Prostate gland (tissue), 2 donors: ENCODE data around the gene ZNF19. TPM values are rescaled to one million over a fixed set of nuclear protein-coding genes. Genes with fewer than 3 reads are reported as not detected.

Experiments
- DNase-seq: peaks from one replicate; pipeline ENCODE4 v3.0.0-alpha.2; 2019; ENCODE audit warnings: low spot score
- H3K27ac ChIP-seq, 2 donors: fragments of 200-600 bp; sonication (generic); 2 replicates each; pipeline ENCODE4 v1.5.1; 2017 to 2019
- H3K27me3 ChIP-seq: fragments of 200-600 bp; sonication (generic); replicated peaks from 2 replicates; pipeline ENCODE4 v1.5.1; 2019; ENCODE audit not compliant: insufficient read depth
- H3K36me3 ChIP-seq, 2 donors: fragments of 200-600 bp; sonication (generic); 1 replicate in 1 of 2; 2 replicates in 1 of 2; pipeline versions ENCODE4 v1.5.1 to v1.8.1; 2017 to 2019
- H3K4me1 ChIP-seq: fragments of 200-600 bp; sonication (generic); replicated peaks from 2 replicates; pipeline ENCODE4 v1.5.1; 2019
- H3K4me3 ChIP-seq, 2 donors: fragments of 200-600 bp; sonication (generic); 2 replicates each; pipeline ENCODE4 v1.5.1; 2017 to 2019
- H3K9me3 ChIP-seq: fragments of 200-600 bp; sonication (generic); 2 replicates; pipeline ENCODE4 v1.5.1; 2017
- CTCF ChIP-seq, 4 experiments: fragments of 200-600 bp in 2 of 4; fragments of 450-650 bp in 2 of 4; sonication (generic) in 2 of 4; IDR thresholded peaks; 1 replicate in 3 of 4; 2 replicates in 1 of 4; pipeline ENCODE4 v1.5.1; 2016 to 2019; ENCODE audit warnings: antibody characterized with exemption in 4 of 4, mild to moderate bottlenecking in 2 of 4, moderate library complexity in 2 of 4
- POLR2A ChIP-seq: fragments of 450-650 bp; IDR thresholded peaks from one replicate; pipeline ENCODE4 v1.6.1; 2016; ENCODE audit warnings: antibody characterized with exemption, mild to moderate bottlenecking
- POLR2AphosphoS5 ChIP-seq: sonication (generic); formaldehyde crosslinking; IDR thresholded peaks from one replicate; pipeline ENCODE4 v1.6.1; 2017; ENCODE audit warnings: antibody characterized with exemption
- WGBS: methylation state at CpG from one replicate; pipeline ENCODE4 v1.1.5; 2018; 5-methylcytosine and 5-hydroxymethylcytosine counted together
- intact Hi-C: fragments of 100-400 bp; cut with DNase I; formaldehyde crosslinking; loops from one replicate; pipeline ENCODE4 v1.14.2; 2022
- total RNA-seq, 2 donors: library from RNA; depleted of rRNA; stranded (reverse); fragments of >200 nt; gene quantifications; one replicate each; pipeline ENCODE4 v1.1.0, GENCODE V29; 2016

Gene ZNF19
- total RNA-seq, 2 donors from 2014 or later, result 5.3 to 11.5 TPM

GRCh38 chr16:71431176-71431575 lies 57.9 kb downstream of the ZNF19 start:
- Histone ChIP-seq H3K4me1 (no peaks in the 10 kb centered on the region), H3K4me3 (no peak overlapping the region), H3K36me3 (no peaks in the 10 kb centered on the region), H3K27me3 (no peaks in the 10 kb centered on the region), H3K9me3 (no peaks in the 10 kb centered on the region), H3K27ac (no peak overlapping the region)
- WGBS, result 88% methylated on average over 14 of the region's 14 CpGs
- no peak for TF ChIP-seq POLR2A
- no peak for TF ChIP-seq POLR2AphosphoS5
- no peak for TF ChIP-seq CTCF (IDR thresholded peaks at IDR 0.05)
- intact Hi-C loops, result no loop called here
- DNase-seq, result no peak

DNA sequence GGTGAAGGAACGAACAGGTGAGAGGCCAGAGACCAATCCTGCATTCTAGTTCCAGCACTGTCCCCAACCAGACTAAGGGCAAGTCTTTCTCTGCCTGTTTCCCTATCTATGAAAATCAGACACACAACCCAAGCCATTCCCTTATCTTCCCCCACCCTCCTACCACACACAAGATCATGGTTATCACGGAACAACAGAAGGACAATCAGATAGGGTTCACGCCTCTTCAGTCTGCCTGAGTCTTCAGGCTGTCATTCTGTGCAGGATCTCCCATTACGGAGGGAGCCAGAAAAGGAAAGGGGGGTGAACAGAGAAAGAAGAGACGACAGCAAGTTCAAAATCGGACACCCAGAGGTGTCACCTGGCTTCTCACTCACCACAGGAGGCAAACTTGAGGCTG lies 58.4 kb downstream of the ZNF19 start:
- no peak overlapping the region for H3K27ac ChIP-seq
- no peaks in the 10 kb centered on the region for H3K9me3 ChIP-seq
- WGBS, result 70% methylated on average over 6 of the region's 6 CpGs
- H3K4me3 ChIP-seq, result no peak overlapping the region
- no peaks in the 10 kb centered on the region for H3K36me3 ChIP-seq
- DNase-seq, result no peak
- H3K27me3 ChIP-seq, result no peaks in the 10 kb centered on the region
- H3K4me1 ChIP-seq, result no peaks in the 10 kb centered on the region
- intact Hi-C loops, result no loop called here
- TF ChIP-seq CTCF (IDR thresholded peaks at IDR 0.05) (no peak), POLR2A (no peak), POLR2AphosphoS5 (no peak)

DNA sequence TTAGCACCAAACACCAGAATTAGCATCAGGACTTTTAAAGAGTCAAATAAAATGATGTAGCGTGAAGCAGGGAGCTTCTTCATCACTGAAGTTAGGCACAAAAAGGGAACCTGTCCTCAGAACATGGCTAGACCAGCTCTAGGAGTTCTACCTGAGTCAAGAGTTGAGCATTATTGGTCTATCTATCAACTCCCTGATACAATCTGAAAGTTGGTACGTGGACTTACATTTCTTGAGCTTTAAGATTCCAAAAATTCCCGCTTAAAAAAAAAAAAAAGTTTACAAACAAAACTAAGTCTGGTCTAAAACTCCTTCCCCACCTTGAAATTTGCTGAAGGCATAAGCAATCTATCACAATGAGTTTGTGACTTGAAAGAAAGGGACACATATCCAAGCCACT lies 59.5 kb downstream of the ZNF19 start:
- intact Hi-C loops, result no loop called here
- TF ChIP-seq CTCF (IDR thresholded peaks at IDR 0.05), result no peak
- no peak for TF ChIP-seq POLR2A
- TF ChIP-seq POLR2AphosphoS5, result no peak
- Histone ChIP-seq H3K27ac (no peak overlapping the region), H3K4me3 (no peak overlapping the region), H3K36me3 (no peaks in the 10 kb centered on the region), H3K27me3 (no peaks in the 10 kb centered on the region), H3K4me1 (no peaks in the 10 kb centered on the region), H3K9me3 (no peaks in the 10 kb centered on the region)
- 79% methylated on average over 3 of the region's 3 CpGs for WGBS
- no peak for DNase-seq

GRCh38 chr16:71428883-71429282 lies 60.2 kb downstream of the ZNF19 start:
- H3K27me3 ChIP-seq, result no peaks in the 10 kb centered on the region
- 92% methylated on average over 2 of the region's 2 CpGs for WGBS
- TF ChIP-seq CTCF (IDR thresholded peaks at IDR 0.05) (no peak), POLR2A (no peak), POLR2AphosphoS5 (no peak)
- no peak overlapping the region for H3K27ac ChIP-seq
- no peaks in the 10 kb centered on the region for H3K9me3 ChIP-seq
- H3K4me1 ChIP-seq, result no peaks in the 10 kb centered on the region
- DNase-seq, result no peak
- no peak overlapping the region for H3K4me3 ChIP-seq
- H3K36me3 ChIP-seq, result no peaks in the 10 kb centered on the region
- intact Hi-C loops, result no loop called here

- Histone ChIP-seq H3K9me3 (no peaks in the 10 kb centered on the region), H3K36me3 (no peaks in the 10 kb centered on the region), H3K4me3 (no peak overlapping the region), H3K4me1 (no peaks in the 10 kb centered on the region), H3K27me3 (no peaks in the 10 kb centered on the region), H3K27ac (no peak overlapping the region)
- intact Hi-C loops, result no loop called here
- no peak for TF ChIP-seq POLR2AphosphoS5
- TF ChIP-seq POLR2A, result no peak
- TF ChIP-seq CTCF (IDR thresholded peaks at IDR 0.05), result no peak
- no peak for DNase-seq
Measured at GRCh38 chr16:71428385-71428784, 60.7 kb downstream of the ZNF19 start.
